Measurements from ENCODE around the gene CADPS. TPM values are rescaled to one million over a fixed set of nuclear protein-coding genes. Genes with fewer than 3 reads are reported as not detected.

CADPS gene
- total RNA-seq, 1 donor from 2014 or later = 1.1 TPM

GRCh38 chr3:62502315-62503300, 372.6 kb downstream of the CADPS start:
- no peak for DNase-seq (ENCODE audit: low spot score)

- DNase-seq (ENCODE audit: low spot score) = no peak
Observed at GRCh38 chr3:62501289-62501668, 373.9 kb downstream of the CADPS start.

DNA sequence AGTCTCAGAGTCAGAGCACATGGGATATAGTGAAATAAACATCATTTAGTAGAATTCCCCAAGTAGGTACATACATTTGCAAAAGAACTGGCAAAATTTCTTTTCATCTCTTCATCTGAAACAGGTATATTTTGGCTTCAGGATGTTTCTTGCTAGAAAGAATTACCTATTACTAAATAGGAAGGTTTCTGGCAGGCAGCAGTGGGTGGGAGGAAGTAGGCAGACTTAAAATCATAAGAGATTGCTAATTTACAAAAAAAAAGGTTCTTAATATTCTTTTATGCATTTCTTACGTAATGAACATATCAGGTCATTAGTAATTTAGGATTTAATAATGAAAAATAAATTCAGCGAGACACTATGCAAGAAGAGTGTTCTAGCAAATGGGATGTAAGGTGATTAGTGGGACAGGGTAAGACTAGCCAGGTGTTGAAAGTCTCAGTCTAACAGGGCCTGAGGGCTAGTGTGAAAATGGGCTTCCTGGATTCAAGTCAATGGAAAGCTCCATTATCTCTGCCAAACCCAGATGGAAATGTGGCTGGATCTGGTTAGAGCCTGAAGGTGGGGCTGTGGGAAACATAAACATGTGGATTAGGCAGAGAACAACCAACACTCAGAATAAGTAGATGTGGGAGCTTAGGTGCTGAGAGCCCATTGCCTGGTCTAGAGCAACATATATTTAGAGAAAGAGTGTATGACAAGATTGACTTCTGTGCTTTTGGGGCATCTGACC, 374.5 kb downstream of the CADPS start:
- DNase-seq (ENCODE audit: low spot score) = no peak

DNA sequence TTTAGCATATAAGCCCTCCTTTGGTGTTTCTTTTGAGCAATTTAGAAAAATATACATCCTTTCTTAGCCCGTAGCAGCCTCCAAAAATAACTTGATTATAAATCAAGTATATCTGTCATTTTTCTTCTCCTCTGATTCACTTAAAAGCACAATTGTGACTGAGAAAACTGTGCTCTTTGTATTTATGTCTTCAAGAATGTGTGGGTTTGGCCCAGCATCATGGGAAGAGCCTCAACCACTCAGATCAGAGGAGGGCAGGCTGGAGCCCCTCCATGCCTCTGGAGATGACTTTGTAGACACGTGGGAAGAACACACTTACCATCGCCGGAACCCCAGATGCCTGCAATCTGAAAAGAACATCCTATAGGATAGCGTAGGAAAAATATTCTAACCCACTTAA, 378.1 kb downstream of the CADPS start:
- DNase-seq (ENCODE audit: low spot score) = no peak

GRCh38 chr3:62496503-62496902, 378.7 kb downstream of the CADPS start:
- DNase-seq (ENCODE audit: low spot score) = no peak

DNA sequence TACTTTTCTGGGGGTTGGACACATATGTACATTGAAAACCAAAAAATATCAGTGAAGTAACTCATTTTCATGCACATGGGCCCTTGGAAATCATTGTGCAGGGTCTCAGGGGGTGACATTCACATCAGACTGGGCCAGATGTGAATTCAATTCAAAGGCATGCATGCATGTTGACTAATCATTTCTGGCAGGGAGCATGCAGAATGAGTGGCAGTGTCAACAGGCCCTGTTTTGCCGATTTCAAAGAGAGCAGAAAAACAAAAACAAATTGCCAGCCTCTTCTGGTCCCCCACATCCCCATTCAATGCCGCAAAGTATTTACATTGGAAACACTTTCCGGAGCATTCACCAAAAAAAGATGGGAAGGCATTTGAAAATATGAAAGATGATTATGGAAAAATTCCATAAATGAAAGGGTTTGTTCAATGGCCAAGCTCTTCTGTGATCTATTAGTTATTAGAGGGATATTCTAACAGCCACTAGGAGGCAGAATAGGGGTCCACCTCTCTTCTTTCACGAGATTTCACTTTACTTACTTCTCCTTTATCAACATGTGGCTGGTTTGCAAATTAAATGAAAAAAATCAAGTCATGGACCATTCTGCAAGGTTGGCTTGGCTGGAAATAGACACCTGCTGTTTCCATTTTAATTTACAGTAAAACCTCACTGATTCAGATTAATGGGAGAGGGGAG, 382.0 kb downstream of the CADPS start:
- DNase-seq (ENCODE audit: low spot score) = no peak

GRCh38 chr3:62482961-62483360, 392.3 kb downstream of the CADPS start:
- no peak for DNase-seq (ENCODE audit: low spot score)

GRCh38 chr3:62481962-62482361, 393.3 kb downstream of the CADPS start:
- no peak for DNase-seq (ENCODE audit: low spot score)

DNA sequence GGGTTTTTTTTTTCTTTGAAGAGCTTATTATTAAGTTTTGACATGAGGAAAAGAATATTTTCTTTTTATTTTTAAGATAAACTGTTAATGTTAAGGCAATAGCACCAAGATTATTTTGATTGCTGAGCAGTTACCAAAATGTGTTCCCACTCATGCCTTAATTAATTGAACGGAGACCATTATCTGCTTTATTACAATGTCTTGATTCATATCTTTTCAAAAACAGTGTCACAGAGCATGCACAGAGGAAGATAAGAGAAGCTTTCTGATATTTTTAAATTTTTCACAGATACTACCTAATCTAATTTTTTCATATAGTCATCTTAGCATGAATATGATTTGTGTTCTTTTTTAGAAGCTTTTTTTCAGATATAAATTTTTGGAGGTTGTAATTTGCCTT, 395.2 kb downstream of the CADPS start:
- DNase-seq (ENCODE audit: low spot score) = no peak

GRCh38 chr3:62479326-62479725, 395.9 kb downstream of the CADPS start:
- DNase-seq (ENCODE audit: low spot score) = no peak

DNA sequence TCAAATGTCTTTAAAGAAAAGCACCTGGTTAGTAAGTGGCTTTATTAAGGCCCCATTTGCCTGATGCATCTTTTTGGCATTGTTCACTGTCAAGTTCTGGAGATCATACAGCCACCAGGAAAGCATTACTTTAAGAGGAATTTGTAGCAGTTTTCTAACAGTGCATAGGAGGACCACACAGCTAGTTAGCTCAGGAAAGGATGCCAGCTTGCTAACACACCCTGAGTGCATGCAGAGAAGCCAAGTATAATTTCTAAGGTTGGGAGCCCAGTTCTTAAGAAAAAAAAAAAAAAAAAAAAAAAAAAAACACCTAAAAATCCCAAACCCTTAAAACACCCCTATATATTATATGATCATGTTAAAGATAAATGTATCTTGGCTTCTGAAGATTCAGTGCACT, 399.9 kb downstream of the CADPS start:
- DNase-seq (ENCODE audit: low spot score) = no peak

GRCh38 chr3:62467966-62468722, 407.1 kb downstream of the CADPS start:
- DNase-seq (ENCODE audit: low spot score) = no peak

- no peak for DNase-seq (ENCODE audit: low spot score)
Observed at GRCh38 chr3:62462788-62463187, 412.4 kb downstream of the CADPS start.

DNA sequence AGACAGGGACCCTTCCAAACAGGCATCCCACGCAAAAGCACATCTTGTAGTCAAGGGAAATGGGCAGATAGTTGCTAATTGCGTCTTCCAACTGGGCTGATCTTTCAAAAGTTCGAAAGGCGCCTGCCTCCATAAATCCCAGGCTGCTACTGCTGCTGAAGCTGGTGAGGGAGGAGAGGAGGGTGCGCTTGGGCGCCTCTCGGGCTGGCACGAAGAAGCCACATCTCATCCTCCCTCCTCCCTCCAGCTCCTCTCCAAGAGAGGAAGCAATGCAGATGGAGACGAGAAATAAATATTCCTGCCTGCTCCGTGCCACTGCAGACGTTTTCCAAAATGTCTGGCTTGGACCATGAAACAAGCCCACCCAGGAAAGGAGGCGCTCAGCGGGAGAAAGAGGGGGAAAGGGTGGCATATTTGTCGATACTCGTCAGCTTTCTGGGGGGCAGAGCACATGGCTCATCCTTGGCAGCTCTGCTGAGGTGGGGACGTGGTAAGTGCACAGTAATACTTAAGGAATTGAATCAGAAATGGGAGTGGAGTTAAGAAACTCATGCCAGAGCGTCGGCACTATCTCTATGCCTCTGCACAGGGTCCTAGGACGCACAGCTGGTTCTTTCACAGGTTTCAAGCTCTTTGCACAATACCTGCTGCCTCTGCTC, 413.0 kb downstream of the CADPS start:
- no peak for DNase-seq (ENCODE audit: low spot score)

DNA sequence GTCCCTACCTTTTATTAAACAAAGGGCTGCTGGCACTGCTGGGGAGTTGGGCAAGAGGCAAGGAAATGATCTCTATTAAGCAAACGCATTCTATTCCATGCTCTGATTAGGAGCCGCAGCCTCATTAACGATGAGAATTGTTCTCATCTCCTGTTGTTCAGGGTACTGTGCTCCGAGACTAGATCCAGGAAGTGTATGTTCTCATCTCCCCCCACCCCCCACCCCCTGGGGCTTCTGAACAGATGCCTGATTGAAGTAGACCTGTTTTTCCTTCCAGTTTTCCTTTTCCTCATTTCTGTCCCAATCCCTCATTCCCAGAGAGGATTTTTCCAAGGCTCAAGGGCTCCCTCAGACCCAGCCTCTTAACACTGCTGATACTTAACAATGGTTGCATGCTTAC, 420.3 kb downstream of the CADPS start:
- no peak for DNase-seq (ENCODE audit: low spot score)

- DNase-seq (ENCODE audit: low spot score) = no peak
Observed at GRCh38 chr3:62453448-62453847, 421.8 kb downstream of the CADPS start.

GRCh38 chr3:62451211-62451887, 423.9 kb downstream of the CADPS start:
- no peak for DNase-seq (ENCODE audit: low spot score)

GRCh38 chr3:62446337-62446940, 428.8 kb downstream of the CADPS start:
- DNase-seq (ENCODE audit: low spot score) = no peak

DNA sequence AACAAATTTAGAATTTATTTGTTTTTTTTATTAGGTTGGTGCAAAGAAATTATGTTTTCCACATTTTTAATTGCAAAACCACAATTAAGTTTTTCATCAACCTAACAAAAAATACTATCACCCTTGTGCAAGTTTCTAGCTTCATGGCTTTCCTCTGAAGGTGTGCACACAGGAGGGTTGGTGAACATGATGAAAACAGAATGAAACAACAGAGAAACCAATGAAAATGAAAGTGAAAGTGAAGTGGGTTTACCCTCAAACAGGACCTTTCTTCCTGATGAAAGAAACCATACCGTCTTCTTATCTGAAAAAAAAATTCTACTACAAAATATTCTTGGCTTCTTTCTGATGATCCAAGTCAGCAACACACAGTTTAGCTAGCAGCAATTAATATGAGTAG, 429.9 kb downstream of the CADPS start:
- no peak for DNase-seq (ENCODE audit: low spot score)

GRCh38 chr3:62439978-62440377, 435.2 kb downstream of the CADPS start:
- DNase-seq (ENCODE audit: low spot score) = no peak
